Mesendoderm (in vitro differentiated cells): ENCODE results near the gene ANO2.
"Not testable (repeated sequence)": the region's sequence is repeated elsewhere in the genome, so short reads cannot be mapped to it uniquely, and the experiment has no call there.

Experiments
- DNase-seq: peaks from one replicate; pipeline ENCODE4 v3.0.0; 2013
- H2AK5ac ChIP-seq: 2 replicates; pipeline ENCODE4 v1.6.1; 2013; ENCODE audit warnings: low read length, inconsistent platforms
- H2BK120ac ChIP-seq: 2 replicates; pipeline ENCODE4 v1.6.1; 2013; ENCODE audit warnings: low read depth, mild to moderate bottlenecking, low read length, moderate library complexity, mixed read lengths
- H2BK15ac ChIP-seq: replicated peaks from 2 replicates; pipeline ENCODE4 v1.6.1; 2013; ENCODE audit warnings: low read depth, mild to moderate bottlenecking, moderate library complexity
- H2BK5ac ChIP-seq: 2 replicates; pipeline ENCODE4 v1.6.1; 2013; ENCODE audit warnings: low read length, inconsistent platforms
- H3K18ac ChIP-seq: 2 replicates; pipeline ENCODE4 v1.6.1; 2013; ENCODE audit warnings: mild to moderate bottlenecking, low read length, mixed read lengths
- H3K23ac ChIP-seq: one replicate; pipeline ENCODE4 v1.6.1; 2013; ENCODE audit warnings: low read length
- H3K27ac ChIP-seq: 2 replicates; pipeline ENCODE4 v1.5.1; 2013; ENCODE audit warnings: low read depth, mild to moderate bottlenecking, inconsistent platforms, low read length, moderate library complexity
- H3K27me3 ChIP-seq: 2 replicates; pipeline ENCODE4 v1.6.1; 2013; ENCODE audit warnings: low read length, control low read depth, mild to moderate bottlenecking, inconsistent platforms; ENCODE audit not compliant: insufficient read depth, poor library complexity
- H3K36me3 ChIP-seq: 2 replicates; pipeline ENCODE4 v1.6.1; 2013; ENCODE audit warnings: low read length, inconsistent platforms; ENCODE audit not compliant: control insufficient read depth, insufficient read depth
- H3K4ac ChIP-seq: one replicate; pipeline ENCODE4 v1.6.1; 2013; ENCODE audit warnings: low read depth, mild to moderate bottlenecking, low read length, moderate library complexity
- H3K4me1 ChIP-seq: 2 replicates; pipeline ENCODE4 v1.6.1; 2013; ENCODE audit warnings: low read depth, low read length, inconsistent platforms; ENCODE audit not compliant: control insufficient read depth
- H3K4me2 ChIP-seq: 2 replicates; pipeline ENCODE4 v1.6.1; 2013; ENCODE audit warnings: low read length
- H3K4me3 ChIP-seq: 2 replicates; pipeline ENCODE4 v1.5.1; 2013; ENCODE audit warnings: mild to moderate bottlenecking, low read length
- H3K56ac ChIP-seq: one replicate; pipeline ENCODE4 v1.6.1; 2013; ENCODE audit warnings: low read length
- H3K79me1 ChIP-seq: 2 replicates; pipeline ENCODE4 v1.6.1; 2013; ENCODE audit warnings: low read length, inconsistent platforms
- H3K79me2 ChIP-seq: 2 replicates; pipeline ENCODE4 v1.6.1; 2013; ENCODE audit warnings: mild to moderate bottlenecking, low read length; ENCODE audit not compliant: control insufficient read depth, insufficient read depth
- H3K9ac ChIP-seq: 2 replicates; pipeline ENCODE4 v1.6.1; 2013; ENCODE audit warnings: low read length, inconsistent platforms
- H4K5ac ChIP-seq: one replicate; pipeline ENCODE4 v1.6.1; 2013; ENCODE audit warnings: low read length
- H4K8ac ChIP-seq: one replicate; pipeline ENCODE4 v1.6.1; 2013; ENCODE audit warnings: low read depth, mild to moderate bottlenecking, control low read depth, low read length, moderate library complexity
- WGBS: extraction: QIAGEN DNeasy Blood & Tissue Kit; methylation state at CpG from one replicate; pipeline ENCODE4 v1.1.7; 2013; ENCODE audit warnings: low lambda C conversion rate, missing lambda C conversion rate; ENCODE audit not compliant: insufficient coverage; ENCODE audit errors: extremely low coverage; 5-methylcytosine and 5-hydroxymethylcytosine counted together

Gene ANO2

GRCh38 chr12:5856692-5857091, 88.4 kb downstream of the ANO2 start:
- Histone ChIP-seq H3K4ac (no peak overlapping the region), H3K18ac (no peak overlapping the region), H3K4me2 (peak overlapping the region; percentile 21), H2BK5ac (no peak overlapping the region), H2BK15ac (no peak overlapping the region), H4K8ac (no peak overlapping the region), H3K79me2 (no peaks in the 10 kb centered on the region), H2AK5ac (no peak overlapping the region), H3K27me3 (no peaks in the 10 kb centered on the region), H3K79me1 (no peaks in the 10 kb centered on the region), H3K4me1 (peaks cover 8% of the 10 kb centered on the region), H3K36me3 (no peaks in the 10 kb centered on the region), H4K5ac (no peak overlapping the region), H3K27ac (no peak overlapping the region), H2BK120ac (no peak overlapping the region), H3K23ac (no peak overlapping the region), H3K56ac (no peak overlapping the region), H3K9ac (no peak overlapping the region), H3K4me3 (no peak overlapping the region)
- no CpG with 5 or more reads among the region's 4 CpGs for whole genome bisulfite sequencing
- DNase-seq: peak; percentile 43

GRCh38 chr12:5846950-5847349, 98.1 kb downstream of the ANO2 start:
- no peak overlapping the region for H4K8ac ChIP-seq
- no peak overlapping the region for H3K27ac ChIP-seq
- no peaks in the 10 kb centered on the region for H3K27me3 ChIP-seq
- H2BK120ac ChIP-seq: no peak overlapping the region
- H2BK5ac ChIP-seq: no peak overlapping the region
- no peaks in the 10 kb centered on the region for H3K4me1 ChIP-seq
- H3K18ac ChIP-seq: no peak overlapping the region
- H3K4ac ChIP-seq: no peak overlapping the region
- H3K36me3 ChIP-seq: no peaks in the 10 kb centered on the region
- no peaks in the 10 kb centered on the region for H3K79me1 ChIP-seq
- no peak overlapping the region for H2BK15ac ChIP-seq
- no peak overlapping the region for H3K4me3 ChIP-seq
- H2AK5ac ChIP-seq: no peak overlapping the region
- no peak overlapping the region for H3K23ac ChIP-seq
- DNase-seq: no peak
- no peaks in the 10 kb centered on the region for H3K79me2 ChIP-seq
- no CpG with 5 or more reads among the region's 1 CpG for WGBS
- H3K9ac ChIP-seq: no peak overlapping the region
- no peak overlapping the region for H3K4me2 ChIP-seq
- no peak overlapping the region for H4K5ac ChIP-seq
- no peak overlapping the region for H3K56ac ChIP-seq

- H3K79me1 ChIP-seq: no peaks in the 10 kb centered on the region
- H2BK15ac ChIP-seq: no peak overlapping the region
- H3K56ac ChIP-seq: no peak overlapping the region
- WGBS: no CpG with 5 or more reads among the region's 9 CpGs
- no peak overlapping the region for H3K4me3 ChIP-seq
- H2BK120ac ChIP-seq: no peak overlapping the region
- H2AK5ac ChIP-seq: no peak overlapping the region
- H2BK5ac ChIP-seq: no peak overlapping the region
- H3K27me3 ChIP-seq: no peaks in the 10 kb centered on the region
- no peak overlapping the region for H3K23ac ChIP-seq
- H4K5ac ChIP-seq: no peak overlapping the region
- no peaks in the 10 kb centered on the region for H3K36me3 ChIP-seq
- H3K4ac ChIP-seq: no peak overlapping the region
- no peak overlapping the region for H3K18ac ChIP-seq
- no peak overlapping the region for H4K8ac ChIP-seq
- H3K9ac ChIP-seq: no peak overlapping the region
- no peak overlapping the region for H3K4me2 ChIP-seq
- H3K79me2 ChIP-seq: no peaks in the 10 kb centered on the region
- peak; percentile 20 for DNase-seq
- H3K27ac ChIP-seq: no peak overlapping the region
- H3K4me1 ChIP-seq: no peaks in the 10 kb centered on the region
Measured at GRCh38 chr12:5840944-5841343, 104.1 kb downstream of the ANO2 start.

GRCh38 chr12:5830111-5830510, 114.9 kb downstream of the ANO2 start:
- H3K79me1 ChIP-seq: no peaks in the 10 kb centered on the region
- no peak overlapping the region for H3K23ac ChIP-seq
- WGBS: no CpG with 5 or more reads among the region's 6 CpGs
- H3K36me3 ChIP-seq: no peaks in the 10 kb centered on the region
- no peak overlapping the region for H4K5ac ChIP-seq
- H2BK5ac ChIP-seq: no peak overlapping the region
- H2AK5ac ChIP-seq: no peak overlapping the region
- no peak overlapping the region for H2BK120ac ChIP-seq
- no peak overlapping the region for H3K4me2 ChIP-seq
- no peak overlapping the region for H2BK15ac ChIP-seq
- no peaks in the 10 kb centered on the region for H3K27me3 ChIP-seq
- DNase-seq: peak; percentile 68
- H3K9ac ChIP-seq: no peak overlapping the region
- no peak overlapping the region for H4K8ac ChIP-seq
- H3K4me3 ChIP-seq: no peak overlapping the region
- H3K18ac ChIP-seq: no peak overlapping the region
- H3K79me2 ChIP-seq: no peaks in the 10 kb centered on the region
- H3K56ac ChIP-seq: no peak overlapping the region
- no peaks in the 10 kb centered on the region for H3K4me1 ChIP-seq
- no peak overlapping the region for H3K27ac ChIP-seq
- H3K4ac ChIP-seq: no peak overlapping the region

GRCh38 chr12:5827591-5827990, 117.5 kb downstream of the ANO2 start:
- Histone ChIP-seq H3K79me2 (no peaks in the 10 kb centered on the region), H4K5ac (no peak overlapping the region), H2AK5ac (no peak overlapping the region), H3K4ac (no peak overlapping the region), H4K8ac (no peak overlapping the region), H3K9ac (no peak overlapping the region), H3K79me1 (no peaks in the 10 kb centered on the region), H3K27me3 (no peaks in the 10 kb centered on the region), H2BK120ac (no peak overlapping the region), H3K36me3 (no peaks in the 10 kb centered on the region), H3K18ac (no peak overlapping the region), H3K23ac (no peak overlapping the region), H3K4me3 (no peak overlapping the region), H3K4me2 (no peak overlapping the region), H3K27ac (no peak overlapping the region), H3K56ac (no peak overlapping the region), H2BK5ac (no peak overlapping the region), H3K4me1 (no peaks in the 10 kb centered on the region), H2BK15ac (no peak overlapping the region)
- peak; percentile 29 for DNase-seq
- WGBS: no CpG with 5 or more reads among the region's 22 CpGs

- H3K18ac ChIP-seq, H3K36me3 ChIP-seq, H4K5ac ChIP-seq, H3K4me1 ChIP-seq, DNase-seq, H2BK5ac ChIP-seq, H3K27me3 ChIP-seq, H3K56ac ChIP-seq, H3K23ac ChIP-seq, H3K27ac ChIP-seq, H3K4ac ChIP-seq, H3K79me1 ChIP-seq, H3K79me2 ChIP-seq, H2AK5ac ChIP-seq, H2BK120ac ChIP-seq, H2BK15ac ChIP-seq, H3K9ac ChIP-seq, H3K4me3 ChIP-seq, H4K8ac ChIP-seq, H3K4me2 ChIP-seq: not testable (repeated sequence)
- WGBS: no CpG with 5 or more reads among the region's 3 CpGs
Measured at GRCh38 chr12:5825761-5826160, 119.3 kb downstream of the ANO2 start.
